ENCODE data around the gene FMNL1. TPM values are rescaled to one million over a fixed set of nuclear protein-coding genes. Genes with fewer than 3 reads are reported as not detected.
A peak's percentile ranks its signal among the peaks of the same experiment; 100 is the strongest.

Gene FMNL1
- total and polyA plus RNA-seq, 10 of the 15 experiments (the other 5 are each of a cell fraction or from before 2014, with no cell fraction given) = 3.3 to 108 (median 19.5) TPM

- TF ChIP-seq NFXL1 (IDR thresholded peaks at IDR 0.05; ENCODE audit: borderline replicate concordance) (no peak), FOS (IDR thresholded peaks at IDR 0.05; ENCODE audit: borderline replicate concordance, extremely low read depth, insufficient read length) (no peak), RB1 (IDR thresholded peaks at IDR 0.05; ENCODE audit: borderline replicate concordance) (no peak), KDM1A (IDR thresholded peaks at IDR 0.05; ENCODE audit: borderline replicate concordance) (no peak), ZBED1 (IDR thresholded peaks at IDR 0.05; ENCODE audit: borderline replicate concordance) (no peak), ZNF384 (IDR thresholded peaks at IDR 0.05; ENCODE audit: borderline replicate concordance, low read depth, low read length) (no peak), PML (IDR thresholded peaks at IDR 0.05; ENCODE audit: low read length) (peak; percentile 90), ATF2 (IDR thresholded peaks at IDR 0.05; ENCODE audit: low read length) (no peak), EP300 (IDR thresholded peaks at IDR 0.05; ENCODE audit: borderline replicate concordance in 1 of 2, control insufficient read depth in 1 of 2, low read depth in 2 of 2, low read length in 2 of 2) (no peak; a peak in 1 of 4 replicates), ETV6 (conservative IDR thresholded peaks at IDR 0.05 in 1 of 2, IDR thresholded peaks at IDR 0.05 in 1 of 2; ENCODE audit: borderline replicate concordance in 1 of 2, low read depth in 1 of 2) (no peak), NR2C1 (IDR thresholded peaks at IDR 0.05) (no peak), SMAD1 (IDR thresholded peaks at IDR 0.05; ENCODE audit: low read depth, partially characterized antibody) (no peak), SPI1 (IDR thresholded peaks at IDR 0.05; ENCODE audit: borderline replicate concordance, insufficient read depth, low read depth, low read length) (no peak), USF2 (IDR thresholded peaks at IDR 0.05; ENCODE audit: borderline replicate concordance, low read depth, low read length) (no peak), MEF2A (IDR thresholded peaks at IDR 0.05; ENCODE audit: insufficient read depth, low read depth, low read length) (no peak), BHLHE40 (IDR thresholded peaks at IDR 0.05; ENCODE audit: borderline replicate concordance in 1 of 2, low read depth in 2 of 2, low read length in 1 of 2) (peak; percentile 72 to 89), LARP7 (IDR thresholded peaks at IDR 0.05) (peak; percentile 40; the same call in 1 of the 2 replicates), SIN3A (IDR thresholded peaks at IDR 0.05; ENCODE audit: low read depth, low read length) (peak; percentile 47; the same call in 1 of the 2 replicates), NBN (IDR thresholded peaks at IDR 0.05) (peak; percentile 92), TARDBP (IDR thresholded peaks at IDR 0.05; ENCODE audit: borderline replicate concordance) (no peak; the same call in 1 of the 2 replicates), TCF7 (IDR thresholded peaks at IDR 0.05; ENCODE audit: borderline replicate concordance) (no peak), POU2F2 (IDR thresholded peaks at IDR 0.05; ENCODE audit: borderline replicate concordance, low read depth, low read length) (no peak)
- TF ChIP-seq, protein P1, sequence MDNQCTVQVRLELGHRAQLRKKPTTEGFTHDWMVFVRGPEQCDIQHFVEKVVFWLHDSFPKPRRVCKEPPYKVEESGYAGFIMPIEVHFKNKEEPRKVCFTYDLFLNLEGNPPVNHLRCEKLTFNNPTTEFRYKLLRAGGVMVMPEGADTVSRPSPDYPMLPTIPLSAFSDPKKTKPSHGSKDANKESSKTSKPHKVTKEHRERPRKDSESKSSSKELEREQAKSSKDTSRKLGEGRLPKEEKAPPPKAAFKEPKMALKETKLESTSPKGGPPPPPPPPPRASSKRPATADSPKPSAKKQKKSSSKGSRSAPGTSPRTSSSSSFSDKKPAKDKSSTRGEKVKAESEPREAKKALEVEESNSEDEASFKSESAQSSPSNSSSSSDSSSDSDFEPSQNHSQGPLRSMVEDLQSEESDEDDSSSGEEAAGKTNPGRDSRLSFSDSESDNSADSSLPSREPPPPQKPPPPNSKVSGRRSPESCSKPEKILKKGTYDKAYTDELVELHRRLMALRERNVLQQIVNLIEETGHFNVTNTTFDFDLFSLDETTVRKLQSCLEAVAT (IDR thresholded peaks at IDR 0.05) = peak; percentile 77
Observed at GRCh38 chr17:45247429-45248131, 25.9 kb downstream of the FMNL1 start (continued).
